ENCODE results near the gene TMEM248.

GRCh38 chr7:66902844-66903180, 18.2 kb upstream of the TMEM248 start:
- TF ChIP-seq CTCF (IDR thresholded peaks at IDR 0.05) (no peak), POLR2A (IDR thresholded peaks at IDR 0.05) (no peak)
